Kidney epithelial cell (primary cell): ENCODE measurements around the gene KCNQ5. TPM values are rescaled to one million over a fixed set of nuclear protein-coding genes. Genes with fewer than 3 reads are reported as not detected.

ENCODE experiments used
- DNase-seq: peaks from one replicate; pipeline ENCODE4 v3.0.0-alpha.2; 2010; ENCODE audit warnings: low read depth
- H3K27me3 ChIP-seq: 2 replicates; pipeline ENCODE4 v1.6.0; 2011; ENCODE audit warnings: low read length; ENCODE audit not compliant: control insufficient read depth, insufficient read depth
- H3K36me3 ChIP-seq: 2 replicates; pipeline ENCODE4 v1.5.1; 2011; ENCODE audit warnings: low read length; ENCODE audit not compliant: control insufficient read depth, insufficient read depth
- H3K4me3 ChIP-seq: 2 replicates; pipeline ENCODE4 v1.5.1; 2011; ENCODE audit warnings: low read depth, mild to moderate bottlenecking, control low read depth, low read length
- total RNA-seq: library from RNA; depleted of rRNA; stranded (reverse); fragments of >200 nt; gene quantifications from 2 replicates; pipeline ENCODE4 v1.2.3, GENCODE V29; 2015
- TF ChIP-seq, protein P1 (sequence below): IDR thresholded peaks from 2 replicates; pipeline ENCODE4 v1.5.1; 2011; ENCODE audit warnings: mild to moderate bottlenecking, moderate library complexity, low read length, control low read depth, inconsistent platforms; ENCODE audit not compliant: insufficient read depth, poor library complexity, severe bottlenecking

KCNQ5 gene
- total RNA-seq, 1 donor from 2014 or later, result 1.9 TPM

DNA sequence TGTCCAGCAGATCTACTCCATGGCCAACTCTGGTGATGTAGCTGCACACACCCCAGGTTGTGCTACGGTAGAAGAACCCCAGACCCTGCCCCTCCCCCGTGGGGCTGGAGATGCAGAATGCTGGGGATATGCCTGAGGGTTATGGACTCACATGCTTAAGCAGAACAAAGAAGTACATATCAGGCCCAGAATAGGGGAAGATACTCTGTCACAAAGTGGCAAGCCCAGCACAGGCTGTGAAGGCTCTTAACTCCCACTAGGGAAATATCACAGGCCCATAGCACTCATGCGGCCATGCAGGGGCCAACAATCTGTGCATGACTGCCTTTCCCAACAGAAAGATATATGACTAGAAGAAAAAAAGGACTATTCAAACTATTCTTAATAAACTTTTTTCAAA lies 234.9 kb downstream of the KCNQ5 start:
- Histone ChIP-seq H3K27me3 (no peaks in the 10 kb centered on the region), H3K4me3 (no peak overlapping the region), H3K36me3 (no peaks in the 10 kb centered on the region)
- DNase-seq, result no peak
- TF ChIP-seq, protein P1, sequence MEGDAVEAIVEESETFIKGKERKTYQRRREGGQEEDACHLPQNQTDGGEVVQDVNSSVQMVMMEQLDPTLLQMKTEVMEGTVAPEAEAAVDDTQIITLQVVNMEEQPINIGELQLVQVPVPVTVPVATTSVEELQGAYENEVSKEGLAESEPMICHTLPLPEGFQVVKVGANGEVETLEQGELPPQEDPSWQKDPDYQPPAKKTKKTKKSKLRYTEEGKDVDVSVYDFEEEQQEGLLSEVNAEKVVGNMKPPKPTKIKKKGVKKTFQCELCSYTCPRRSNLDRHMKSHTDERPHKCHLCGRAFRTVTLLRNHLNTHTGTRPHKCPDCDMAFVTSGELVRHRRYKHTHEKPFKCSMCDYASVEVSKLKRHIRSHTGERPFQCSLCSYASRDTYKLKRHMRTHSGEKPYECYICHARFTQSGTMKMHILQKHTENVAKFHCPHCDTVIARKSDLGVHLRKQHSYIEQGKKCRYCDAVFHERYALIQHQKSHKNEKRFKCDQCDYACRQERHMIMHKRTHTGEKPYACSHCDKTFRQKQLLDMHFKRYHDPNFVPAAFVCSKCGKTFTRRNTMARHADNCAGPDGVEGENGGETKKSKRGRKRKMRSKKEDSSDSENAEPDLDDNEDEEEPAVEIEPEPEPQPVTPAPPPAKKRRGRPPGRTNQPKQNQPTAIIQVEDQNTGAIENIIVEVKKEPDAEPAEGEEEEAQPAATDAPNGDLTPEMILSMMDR, result no peak

GRCh38 chr6:72857791-72858585 lies 236.1 kb downstream of the KCNQ5 start:
- Histone ChIP-seq H3K36me3 (no peaks in the 10 kb centered on the region), H3K4me3 (no peak overlapping the region), H3K27me3 (no peaks in the 10 kb centered on the region)
- no peak for DNase-seq
- TF ChIP-seq, protein P1, result no peak

GRCh38 chr6:72861059-72861458 lies 239.2 kb downstream of the KCNQ5 start:
- DNase-seq, result no peak
- no peak overlapping the region for H3K4me3 ChIP-seq
- H3K27me3 ChIP-seq, result no peaks in the 10 kb centered on the region
- TF ChIP-seq, protein P1, result no peak
- H3K36me3 ChIP-seq, result no peaks in the 10 kb centered on the region

- no peaks in the 10 kb centered on the region for H3K36me3 ChIP-seq
- TF ChIP-seq, protein P1, result no peak
- H3K27me3 ChIP-seq, result no peaks in the 10 kb centered on the region
- H3K4me3 ChIP-seq, result no peak overlapping the region
- DNase-seq, result no peak
These were observed 240.1 kb downstream of the KCNQ5 start for GRCh38 chr6:72861935-72862432.

- no peaks in the 10 kb centered on the region for H3K27me3 ChIP-seq
- H3K4me3 ChIP-seq, result no peak overlapping the region
- no peaks in the 10 kb centered on the region for H3K36me3 ChIP-seq
- no peak for DNase-seq
- TF ChIP-seq, protein P1, result no peak
These were observed 241.3 kb downstream of the KCNQ5 start for GRCh38 chr6:72863131-72863530.
